ENCODE measurements around the gene ABCB6.

GRCh38 chr2:219252900-219253752, 34.4 kb upstream of the ABCB6 start, which contains the start of gene TUBA4B:
- TF ChIP-seq TAF1 (IDR thresholded peaks at IDR 0.05; ENCODE audit: borderline replicate concordance, insufficient read depth, low read length) (no peak), FOXP2 (optimal IDR thresholded peaks at IDR 0.05; ENCODE audit: borderline replicate concordance, extremely low read depth, extremely low read length, insufficient read depth) (no peak)

Data from PFSK-1 (cell line).